Inferior parietal cortex (tissue), 1 donor: ENCODE results near the gene C1orf226.

Source experiments
- DNase-seq: peaks from one replicate; pipeline ENCODE4 v3.0.0-alpha.2; 2016; ENCODE audit errors: extremely low spot score

The C1orf226 gene

GRCh38 chr1:162365284-162366020, 16.1 kb upstream of the C1orf226 start:
- no peak for DNase-seq

GRCh38 chr1:162366149-162366548, 15.4 kb upstream of the C1orf226 start:
- no peak for DNase-seq

- no peak for DNase-seq
Measured at GRCh38 chr1:162366671-162367070, 14.9 kb upstream of the C1orf226 start.

- DNase-seq = no peak
Measured at GRCh38 chr1:162367073-162367472, 14.5 kb upstream of the C1orf226 start.

- DNase-seq = no peak
Measured at GRCh38 chr1:162367772-162368171, 13.8 kb upstream of the C1orf226 start.

- DNase-seq = no peak
Measured at GRCh38 chr1:162368451-162368850, 13.1 kb upstream of the C1orf226 start.

- no peak for DNase-seq
Measured at GRCh38 chr1:162369571-162369970, 12.0 kb upstream of the C1orf226 start.

- DNase-seq = no peak
Measured at GRCh38 chr1:162370161-162370560, 11.4 kb upstream of the C1orf226 start.

GRCh38 chr1:162370721-162371120, 10.8 kb upstream of the C1orf226 start:
- DNase-seq = no peak

- DNase-seq = no peak
Measured at GRCh38 chr1:162371611-162372010, 9.9 kb upstream of the C1orf226 start.

- no peak for DNase-seq
Measured at GRCh38 chr1:162372159-162373071, 9.1 kb upstream of the C1orf226 start.

- DNase-seq = no peak
Measured at GRCh38 chr1:162373072-162373427, 8.5 kb upstream of the C1orf226 start.

- DNase-seq = no peak
Measured at GRCh38 chr1:162373541-162374260, 7.8 kb upstream of the C1orf226 start.

- no peak for DNase-seq
Measured at GRCh38 chr1:162374406-162374805, 7.1 kb upstream of the C1orf226 start.

- DNase-seq = no peak
Measured at GRCh38 chr1:162375463-162375862, 6.1 kb upstream of the C1orf226 start.

GRCh38 chr1:162376691-162377090, 4.8 kb upstream of the C1orf226 start, which contains the start of gene SPATA46:
TSS of gene SPATA46 (minus strand) at chr1:162376854. CDS start at chr1:162376790, 64 bp downstream.
- DNase-seq = no peak

- DNase-seq = no peak
Measured at GRCh38 chr1:162380061-162380846, 1.3 kb upstream of the C1orf226 start.

- no peak for DNase-seq
Measured at GRCh38 chr1:162381941-162382750, 618 bp downstream of the C1orf226 start.

- no peak for DNase-seq
Measured at GRCh38 chr1:162383091-162383490, 1.6 kb downstream of the C1orf226 start.

- no peak for DNase-seq
Measured at GRCh38 chr1:162383516-162383915, 2.0 kb downstream of the C1orf226 start.

- no peak for DNase-seq
Measured at GRCh38 chr1:162384116-162384515, 2.6 kb downstream of the C1orf226 start.
